WTC11 (cell line): ENCODE results near the gene SURF6. TPM values are rescaled to one million over a fixed set of nuclear protein-coding genes. Genes with fewer than 3 reads are reported as not detected.

Experiments used
- ATAC-seq: fragments of 200-7000 bp; cut with Tn5 transposase; 2 replicates; pipeline ENCODE4 v1.10.0; 2021; ENCODE audit warnings: mild to moderate bottlenecking, moderate library complexity
- CTCF ChIA-PET: fragments of 300-600 bp; sonication (Branson Sonifier 250); formaldehyde crosslinking; loops from one replicate; lab custom pipeline; 2021; ENCODE audit warnings: antibody characterized with exemption; lab: Charles Lee
- POLR2A ChIA-PET: fragments of 350-600 bp; sonication (Branson Sonifier 250); formaldehyde crosslinking; loops from one replicate; lab custom pipeline; 2021; ENCODE audit warnings: antibody characterized with exemption; lab: Charles Lee
- DNase-seq: peaks from one replicate; pipeline ENCODE4 v3.0.0; 2021; ENCODE audit warnings: low spot score
- H3K27ac Mint-ChIP-seq: 2 replicates; pipeline ENCODE4 v1.8.0; 2021; ENCODE audit warnings: mixed read lengths
- H3K27me3 Mint-ChIP-seq: 2 replicates; pipeline ENCODE4 v1.8.0; 2021; ENCODE audit warnings: low read depth, mild to moderate bottlenecking, moderate library complexity, mixed read lengths
- H3K36me3 Mint-ChIP-seq: 2 replicates; pipeline ENCODE4 v1.8.0; 2021; ENCODE audit warnings: mixed read lengths
- H3K4me1 Mint-ChIP-seq: 2 replicates; pipeline ENCODE4 v1.8.0; 2022; ENCODE audit warnings: mixed read lengths
- H3K4me3 Mint-ChIP-seq: 2 replicates; pipeline ENCODE4 v1.8.0; 2021; ENCODE audit warnings: mild to moderate bottlenecking, moderate library complexity, mixed read lengths
- H3K9me3 Mint-ChIP-seq: 2 replicates; pipeline ENCODE4 v1.8.0; 2021; ENCODE audit warnings: mixed read lengths
- GRHL2 ChIP-seq: fragments of 250-450 bp; sonication (Bioruptor Pico); IDR thresholded peaks from 2 replicates; pipeline ENCODE4 v1.8.0; 2022; ENCODE audit warnings: mild to moderate bottlenecking, moderate library complexity; ENCODE audit not compliant: insufficient replicate concordance, severe bottlenecking
- MXD4 ChIP-seq: fragments of 250-450 bp; sonication (Bioruptor Pico); IDR thresholded peaks from 2 replicates; pipeline ENCODE4 v1.8.0; 2021; ENCODE audit warnings: mild to moderate bottlenecking, moderate library complexity, borderline replicate concordance
- MYBL2 ChIP-seq: sonication (generic); formaldehyde crosslinking; IDR thresholded peaks from 2 replicates; pipeline ENCODE4 v1.8.1; 2023; ENCODE audit warnings: mild to moderate bottlenecking, moderate library complexity, missing genetic modification reagents
- PRRX2 ChIP-seq: fragments of 250-450 bp; sonication (Bioruptor Pico); IDR thresholded peaks from 2 replicates; pipeline ENCODE4 v1.8.0; 2021; ENCODE audit warnings: mild to moderate bottlenecking
- RORB ChIP-seq: fragments of 250-450 bp; sonication (Bioruptor Pico); IDR thresholded peaks from 2 replicates; pipeline ENCODE4 v1.9.0; 2021; ENCODE audit warnings: mild to moderate bottlenecking
- SMAD4 ChIP-seq: sonication (generic); formaldehyde crosslinking; IDR thresholded peaks from 2 replicates; pipeline ENCODE4 v1.8.0; 2022; ENCODE audit warnings: mild to moderate bottlenecking, missing genetic modification reagents
- TCF7 ChIP-seq: sonication (generic); formaldehyde crosslinking; IDR thresholded peaks from 2 replicates; pipeline ENCODE4 v1.8.0; 2022; ENCODE audit warnings: mild to moderate bottlenecking, low read depth, missing genetic modification reagents, moderate library complexity
- TP53 ChIP-seq: sonication (generic); formaldehyde crosslinking; IDR thresholded peaks from 2 replicates; pipeline ENCODE4 v1.8.1; 2023; ENCODE audit warnings: mild to moderate bottlenecking, missing genetic modification reagents
- ZNF263 ChIP-seq: sonication (generic); formaldehyde crosslinking; IDR thresholded peaks from 2 replicates; pipeline ENCODE4 v1.8.1; 2022; ENCODE audit warnings: low read depth, mild to moderate bottlenecking, moderate library complexity, missing genetic modification reagents
- ZNF317 ChIP-seq: sonication (generic); formaldehyde crosslinking; IDR thresholded peaks from 2 replicates; pipeline ENCODE4 v1.8.1; 2023; ENCODE audit warnings: low read depth, mild to moderate bottlenecking, moderate library complexity, missing genetic modification reagents, borderline replicate concordance
- ZNF671 ChIP-seq: fragments of 250-450 bp; sonication (Bioruptor Pico); IDR thresholded peaks from 2 replicates; pipeline ENCODE4 v1.8.0; 2021; ENCODE audit warnings: mild to moderate bottlenecking
- total RNA-seq: library from RNA; stranded (reverse); gene quantifications from 3 replicates; pipeline ENCODE4 v1.2.3, GENCODE V29; 2021
- TF ChIP-seq, protein P1 (sequence below): sonication (generic); formaldehyde crosslinking; IDR thresholded peaks from 2 replicates; pipeline ENCODE4 v1.8.1; 2022; ENCODE audit warnings: mild to moderate bottlenecking, missing genetic modification reagents, moderate library complexity, borderline replicate concordance
- TF ChIP-seq, protein P2 (sequence below): sonication (generic); formaldehyde crosslinking; IDR thresholded peaks from 2 replicates; pipeline ENCODE4 v1.8.0; 2023; ENCODE audit warnings: mild to moderate bottlenecking, missing genetic modification reagents
- TF ChIP-seq, protein P3 (sequence below): sonication (generic); formaldehyde crosslinking; conservative IDR thresholded peaks from 2 replicates; pipeline ENCODE4 v1.8.1; 2022; ENCODE audit warnings: mild to moderate bottlenecking, missing genetic modification reagents
- TF ChIP-seq, protein P4 (sequence below): sonication (generic); formaldehyde crosslinking; IDR thresholded peaks from 2 replicates; pipeline ENCODE4 v1.8.0; 2022; ENCODE audit warnings: missing genetic modification reagents
- TF ChIP-seq, protein P5 (sequence below): fragments of 250-450 bp; sonication (Bioruptor Pico); IDR thresholded peaks from 2 replicates; pipeline ENCODE4 v1.8.0; 2021; ENCODE audit warnings: mild to moderate bottlenecking
- TF ChIP-seq, protein P6 (sequence below): sonication (generic); formaldehyde crosslinking; IDR thresholded peaks from 2 replicates; pipeline ENCODE4 v1.8.0; 2023; ENCODE audit warnings: missing genetic modification reagents, mild to moderate bottlenecking, borderline replicate concordance

The SURF6 gene
- total RNA-seq, 1 experiment from 2014 or later: 67.2 TPM

DNA sequence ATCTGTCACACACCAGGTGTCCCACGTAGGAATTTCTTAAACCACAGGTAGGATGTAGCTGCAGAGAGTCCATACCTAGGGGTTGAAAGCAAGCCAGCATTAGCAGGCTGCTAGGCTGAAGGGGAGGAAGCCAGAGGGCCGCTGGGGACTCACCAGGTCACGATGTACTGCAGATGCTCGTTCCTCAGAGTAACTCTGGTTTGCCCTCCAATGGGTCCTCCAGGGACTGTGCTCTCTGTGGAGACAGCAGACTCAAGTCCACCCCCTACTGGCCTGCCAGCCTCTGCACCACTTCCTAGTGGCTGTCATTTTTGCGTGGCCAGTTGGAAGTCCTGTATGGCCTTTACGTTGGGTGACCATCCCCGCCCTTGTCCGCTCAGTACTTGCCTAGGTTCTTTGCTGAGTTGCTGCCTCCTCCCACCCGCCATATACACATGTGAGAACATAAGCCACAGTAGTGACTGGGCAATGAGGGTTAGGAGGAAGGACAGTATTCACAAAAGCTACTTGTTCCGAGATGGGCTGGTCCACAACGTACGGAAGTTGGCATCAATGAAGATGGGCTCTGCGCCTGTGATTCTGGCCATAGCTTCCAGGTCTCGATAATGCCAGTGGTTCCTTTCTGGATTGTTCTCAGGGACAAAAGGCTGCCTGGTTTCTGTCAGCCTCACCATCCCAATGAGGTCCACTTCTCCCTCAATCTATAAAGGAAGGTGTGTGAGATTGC lies 16.1 kb upstream of the SURF6 start (continued):
- TF ChIP-seq, protein P1, sequence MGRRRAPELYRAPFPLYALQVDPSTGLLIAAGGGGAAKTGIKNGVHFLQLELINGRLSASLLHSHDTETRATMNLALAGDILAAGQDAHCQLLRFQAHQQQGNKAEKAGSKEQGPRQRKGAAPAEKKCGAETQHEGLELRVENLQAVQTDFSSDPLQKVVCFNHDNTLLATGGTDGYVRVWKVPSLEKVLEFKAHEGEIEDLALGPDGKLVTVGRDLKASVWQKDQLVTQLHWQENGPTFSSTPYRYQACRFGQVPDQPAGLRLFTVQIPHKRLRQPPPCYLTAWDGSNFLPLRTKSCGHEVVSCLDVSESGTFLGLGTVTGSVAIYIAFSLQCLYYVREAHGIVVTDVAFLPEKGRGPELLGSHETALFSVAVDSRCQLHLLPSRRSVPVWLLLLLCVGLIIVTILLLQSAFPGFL: no peak
- no peak for TF ChIP-seq MYBL2 (CRISPR knock-in tag)
- no peak for TF ChIP-seq TCF7 (CRISPR knock-in tag)
- TF ChIP-seq, protein P2, sequence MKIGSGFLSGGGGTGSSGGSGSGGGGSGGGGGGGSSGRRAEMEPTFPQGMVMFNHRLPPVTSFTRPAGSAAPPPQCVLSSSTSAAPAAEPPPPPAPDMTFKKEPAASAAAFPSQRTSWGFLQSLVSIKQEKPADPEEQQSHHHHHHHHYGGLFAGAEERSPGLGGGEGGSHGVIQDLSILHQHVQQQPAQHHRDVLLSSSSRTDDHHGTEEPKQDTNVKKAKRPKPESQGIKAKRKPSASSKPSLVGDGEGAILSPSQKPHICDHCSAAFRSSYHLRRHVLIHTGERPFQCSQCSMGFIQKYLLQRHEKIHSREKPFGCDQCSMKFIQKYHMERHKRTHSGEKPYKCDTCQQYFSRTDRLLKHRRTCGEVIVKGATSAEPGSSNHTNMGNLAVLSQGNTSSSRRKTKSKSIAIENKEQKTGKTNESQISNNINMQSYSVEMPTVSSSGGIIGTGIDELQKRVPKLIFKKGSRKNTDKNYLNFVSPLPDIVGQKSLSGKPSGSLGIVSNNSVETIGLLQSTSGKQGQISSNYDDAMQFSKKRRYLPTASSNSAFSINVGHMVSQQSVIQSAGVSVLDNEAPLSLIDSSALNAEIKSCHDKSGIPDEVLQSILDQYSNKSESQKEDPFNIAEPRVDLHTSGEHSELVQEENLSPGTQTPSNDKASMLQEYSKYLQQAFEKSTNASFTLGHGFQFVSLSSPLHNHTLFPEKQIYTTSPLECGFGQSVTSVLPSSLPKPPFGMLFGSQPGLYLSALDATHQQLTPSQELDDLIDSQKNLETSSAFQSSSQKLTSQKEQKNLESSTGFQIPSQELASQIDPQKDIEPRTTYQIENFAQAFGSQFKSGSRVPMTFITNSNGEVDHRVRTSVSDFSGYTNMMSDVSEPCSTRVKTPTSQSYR (CRISPR knock-in tag): 0 out of 2 replicates have a peak, but pooled peaks have one; percentile 43
- TF ChIP-seq MXD4: no peak
- TF ChIP-seq SMAD4 (CRISPR knock-in tag): no peak
- no peak for TF ChIP-seq ZNF317 (CRISPR knock-in tag)
- TF ChIP-seq, protein P3, sequence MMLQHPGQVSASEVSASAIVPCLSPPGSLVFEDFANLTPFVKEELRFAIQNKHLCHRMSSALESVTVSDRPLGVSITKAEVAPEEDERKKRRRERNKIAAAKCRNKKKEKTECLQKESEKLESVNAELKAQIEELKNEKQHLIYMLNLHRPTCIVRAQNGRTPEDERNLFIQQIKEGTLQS (CRISPR knock-in tag): no peak
- TF ChIP-seq RORB (CRISPR knock-in tag): no peak
- TF ChIP-seq, protein P4, sequence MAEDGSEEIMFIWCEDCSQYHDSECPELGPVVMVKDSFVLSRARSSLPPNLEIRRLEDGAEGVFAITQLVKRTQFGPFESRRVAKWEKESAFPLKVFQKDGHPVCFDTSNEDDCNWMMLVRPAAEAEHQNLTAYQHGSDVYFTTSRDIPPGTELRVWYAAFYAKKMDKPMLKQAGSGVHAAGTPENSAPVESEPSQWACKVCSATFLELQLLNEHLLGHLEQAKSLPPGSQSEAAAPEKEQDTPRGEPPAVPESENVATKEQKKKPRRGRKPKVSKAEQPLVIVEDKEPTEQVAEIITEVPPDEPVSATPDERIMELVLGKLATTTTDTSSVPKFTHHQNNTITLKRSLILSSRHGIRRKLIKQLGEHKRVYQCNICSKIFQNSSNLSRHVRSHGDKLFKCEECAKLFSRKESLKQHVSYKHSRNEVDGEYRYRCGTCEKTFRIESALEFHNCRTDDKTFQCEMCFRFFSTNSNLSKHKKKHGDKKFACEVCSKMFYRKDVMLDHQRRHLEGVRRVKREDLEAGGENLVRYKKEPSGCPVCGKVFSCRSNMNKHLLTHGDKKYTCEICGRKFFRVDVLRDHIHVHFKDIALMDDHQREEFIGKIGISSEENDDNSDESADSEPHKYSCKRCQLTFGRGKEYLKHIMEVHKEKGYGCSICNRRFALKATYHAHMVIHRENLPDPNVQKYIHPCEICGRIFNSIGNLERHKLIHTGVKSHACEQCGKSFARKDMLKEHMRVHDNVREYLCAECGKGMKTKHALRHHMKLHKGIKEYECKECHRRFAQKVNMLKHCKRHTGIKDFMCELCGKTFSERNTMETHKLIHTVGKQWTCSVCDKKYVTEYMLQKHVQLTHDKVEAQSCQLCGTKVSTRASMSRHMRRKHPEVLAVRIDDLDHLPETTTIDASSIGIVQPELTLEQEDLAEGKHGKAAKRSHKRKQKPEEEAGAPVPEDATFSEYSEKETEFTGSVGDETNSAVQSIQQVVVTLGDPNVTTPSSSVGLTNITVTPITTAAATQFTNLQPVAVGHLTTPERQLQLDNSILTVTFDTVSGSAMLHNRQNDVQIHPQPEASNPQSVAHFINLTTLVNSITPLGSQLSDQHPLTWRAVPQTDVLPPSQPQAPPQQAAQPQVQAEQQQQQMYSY (CRISPR knock-in tag): no peak
- 0 out of 2 replicates have a peak, but pooled peaks have one; percentile 44 for TF ChIP-seq PRRX2
- no peak; the same call in none of the 2 replicates for TF ChIP-seq ZNF671
- TF ChIP-seq ZNF263: peak; percentile 78; the same call in 1 of the 2 replicates
- TF ChIP-seq, all 79 proteins: peak for 16

DNA sequence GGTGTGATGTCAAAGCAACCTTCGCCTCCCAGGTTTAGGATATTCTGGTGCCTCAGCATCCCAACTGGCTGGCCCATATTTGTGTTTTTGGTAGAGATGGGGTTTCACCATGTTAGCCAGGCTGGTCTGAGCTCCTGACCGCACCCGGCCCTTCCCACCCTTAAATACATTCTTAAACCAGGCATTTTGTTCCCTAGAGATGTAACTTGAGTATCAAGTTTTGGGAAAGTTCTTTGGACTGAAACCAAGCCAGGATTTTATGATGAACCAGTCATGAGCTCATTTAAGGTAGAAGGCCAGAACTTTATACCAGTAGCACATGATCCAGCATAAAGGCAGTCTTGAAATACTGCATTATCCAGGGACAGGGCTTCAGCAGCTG lies 15.5 kb upstream of the SURF6 start:
- no peaks in the 10 kb centered on the region; the same call in 1 of the 2 replicates for H3K27me3 Mint-ChIP-seq
- CTCF ChIA-PET: interaction anchor here (1.3 to 7.9 kb wide), 4 partner anchors 9 to 135 kb away, joined by 3 to 74 read pairs (median 6); no protein-coding TSS in a partner anchor
- no peak for ATAC-seq

More for the DNA sequence above, 15.5 kb upstream of the SURF6 start:
- no peak for DNase-seq
- TF ChIP-seq GRHL2 (no peak), TP53 (no peak)
- TF ChIP-seq, protein P5, sequence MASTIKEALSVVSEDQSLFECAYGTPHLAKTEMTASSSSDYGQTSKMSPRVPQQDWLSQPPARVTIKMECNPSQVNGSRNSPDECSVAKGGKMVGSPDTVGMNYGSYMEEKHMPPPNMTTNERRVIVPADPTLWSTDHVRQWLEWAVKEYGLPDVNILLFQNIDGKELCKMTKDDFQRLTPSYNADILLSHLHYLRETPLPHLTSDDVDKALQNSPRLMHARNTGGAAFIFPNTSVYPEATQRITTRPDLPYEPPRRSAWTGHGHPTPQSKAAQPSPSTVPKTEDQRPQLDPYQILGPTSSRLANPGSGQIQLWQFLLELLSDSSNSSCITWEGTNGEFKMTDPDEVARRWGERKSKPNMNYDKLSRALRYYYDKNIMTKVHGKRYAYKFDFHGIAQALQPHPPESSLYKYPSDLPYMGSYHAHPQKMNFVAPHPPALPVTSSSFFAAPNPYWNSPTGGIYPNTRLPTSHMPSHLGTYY: no peak
- TF ChIP-seq, protein P6, sequence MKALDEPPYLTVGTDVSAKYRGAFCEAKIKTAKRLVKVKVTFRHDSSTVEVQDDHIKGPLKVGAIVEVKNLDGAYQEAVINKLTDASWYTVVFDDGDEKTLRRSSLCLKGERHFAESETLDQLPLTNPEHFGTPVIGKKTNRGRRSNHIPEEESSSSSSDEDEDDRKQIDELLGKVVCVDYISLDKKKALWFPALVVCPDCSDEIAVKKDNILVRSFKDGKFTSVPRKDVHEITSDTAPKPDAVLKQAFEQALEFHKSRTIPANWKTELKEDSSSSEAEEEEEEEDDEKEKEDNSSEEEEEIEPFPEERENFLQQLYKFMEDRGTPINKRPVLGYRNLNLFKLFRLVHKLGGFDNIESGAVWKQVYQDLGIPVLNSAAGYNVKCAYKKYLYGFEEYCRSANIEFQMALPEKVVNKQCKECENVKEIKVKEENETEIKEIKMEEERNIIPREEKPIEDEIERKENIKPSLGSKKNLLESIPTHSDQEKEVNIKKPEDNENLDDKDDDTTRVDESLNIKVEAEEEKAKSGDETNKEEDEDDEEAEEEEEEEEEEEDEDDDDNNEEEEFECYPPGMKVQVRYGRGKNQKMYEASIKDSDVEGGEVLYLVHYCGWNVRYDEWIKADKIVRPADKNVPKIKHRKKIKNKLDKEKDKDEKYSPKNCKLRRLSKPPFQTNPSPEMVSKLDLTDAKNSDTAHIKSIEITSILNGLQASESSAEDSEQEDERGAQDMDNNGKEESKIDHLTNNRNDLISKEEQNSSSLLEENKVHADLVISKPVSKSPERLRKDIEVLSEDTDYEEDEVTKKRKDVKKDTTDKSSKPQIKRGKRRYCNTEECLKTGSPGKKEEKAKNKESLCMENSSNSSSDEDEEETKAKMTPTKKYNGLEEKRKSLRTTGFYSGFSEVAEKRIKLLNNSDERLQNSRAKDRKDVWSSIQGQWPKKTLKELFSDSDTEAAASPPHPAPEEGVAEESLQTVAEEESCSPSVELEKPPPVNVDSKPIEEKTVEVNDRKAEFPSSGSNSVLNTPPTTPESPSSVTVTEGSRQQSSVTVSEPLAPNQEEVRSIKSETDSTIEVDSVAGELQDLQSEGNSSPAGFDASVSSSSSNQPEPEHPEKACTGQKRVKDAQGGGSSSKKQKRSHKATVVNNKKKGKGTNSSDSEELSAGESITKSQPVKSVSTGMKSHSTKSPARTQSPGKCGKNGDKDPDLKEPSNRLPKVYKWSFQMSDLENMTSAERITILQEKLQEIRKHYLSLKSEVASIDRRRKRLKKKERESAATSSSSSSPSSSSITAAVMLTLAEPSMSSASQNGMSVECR: no peak
- TF ChIP-seq, all 79 proteins: peak for 0
- no peak overlapping the region for H3K4me3 Mint-ChIP-seq
- POLR2A ChIA-PET: no interaction called here
- peaks cover 46% of the 10 kb centered on the region for H3K36me3 Mint-ChIP-seq
- peaks cover 30% of the 10 kb centered on the region for H3K4me1 Mint-ChIP-seq
- no peaks in the 10 kb centered on the region for H3K9me3 Mint-ChIP-seq
- H3K27ac Mint-ChIP-seq: 0 out of 2 replicates have a peak overlapping the region, but pooled peaks have one; percentile 36
